GM23248 (cell line): ENCODE data around the gene RADIL.

Source experiments
- EZH2 ChIP-seq: fragments of 200-600 bp; sonication (generic); IDR thresholded peaks from 2 replicates; pipeline ENCODE4 v1.6.1; 2018; ENCODE audit warnings: antibody characterized with exemption, mild to moderate bottlenecking; ENCODE audit not compliant: insufficient read depth, poor library complexity, severe bottlenecking
- EZH2phosphoT487 ChIP-seq: fragments of 200-600 bp; sonication (generic); IDR thresholded peaks from 2 replicates; pipeline ENCODE4 v1.6.1; 2018; ENCODE audit warnings: antibody characterized with exemption, moderate library complexity, mild to moderate bottlenecking, low read depth; ENCODE audit not compliant: insufficient read depth

GRCh38 chr7:4808026-4808425 lies 75.5 kb downstream of the RADIL start:
- TF ChIP-seq EZH2, result no peak
- TF ChIP-seq EZH2phosphoT487, result no peak
